NCI-H774 (cell line): ENCODE data around the gene EPB41L2.
"Not testable (repeated sequence)": the region's sequence is repeated elsewhere in the genome, so short reads cannot be mapped to it uniquely, and the experiment has no call there.

Experiments
- DNase-seq: peaks from one replicate; lab custom pipeline; 2025; lab: John Stamatoyannopoulos, UW

The EPB41L2 gene

GRCh38 chr6:131063028-131063763, at the start of gene EPB41L2:
Gene EPB41L2, minus strand, starts transcription at chr6:131063245. Its CDS starts 106,760 bp downstream, at chr6:130956485.
- DNase-seq = peak; percentile 40

DNA sequence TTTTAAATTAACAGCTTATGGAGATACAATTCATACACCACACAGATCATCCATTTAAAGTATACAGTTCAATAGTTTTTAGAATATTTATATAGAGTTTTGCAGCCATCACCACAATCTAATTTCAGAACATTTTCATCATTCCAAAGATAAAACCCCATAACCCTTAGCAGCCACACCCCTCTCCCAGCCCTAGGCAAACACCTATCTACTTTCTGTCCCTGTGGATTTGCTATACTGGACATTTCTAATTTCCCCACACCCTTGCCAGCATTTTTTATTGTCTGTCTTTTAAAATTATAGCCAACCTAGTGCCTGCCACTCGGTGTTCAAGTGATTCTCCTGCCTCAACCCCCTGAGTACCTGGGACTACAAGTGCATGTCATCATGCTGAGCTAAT, 49.2 kb upstream of the EPB41L2 start:
- DNase-seq = no peak

DNA sequence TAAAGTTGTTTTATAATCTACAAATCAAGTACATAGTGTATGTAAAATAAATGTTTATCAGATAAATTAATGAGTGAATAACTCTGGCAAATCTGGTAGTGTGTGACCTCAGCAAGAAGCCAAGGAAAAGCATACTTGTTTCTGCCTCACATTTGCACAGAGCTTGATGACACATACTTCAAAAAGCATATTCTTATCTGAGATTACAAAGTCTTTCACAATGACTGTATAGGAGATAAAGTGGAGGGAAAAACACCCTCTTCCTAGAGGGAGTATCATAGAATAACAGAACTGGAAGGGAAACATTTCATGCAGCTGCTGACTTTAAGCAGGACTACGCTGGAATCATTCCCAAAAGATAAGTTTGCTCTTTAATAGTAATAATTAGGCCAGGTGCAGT, 44.1 kb upstream of the EPB41L2 start:
- DNase-seq = no peak

- DNase-seq = no peak
Measured at GRCh38 chr6:131103901-131104300, 40.9 kb upstream of the EPB41L2 start.

GRCh38 chr6:131103296-131103695, 40.3 kb upstream of the EPB41L2 start:
- DNase-seq = no peak

DNA sequence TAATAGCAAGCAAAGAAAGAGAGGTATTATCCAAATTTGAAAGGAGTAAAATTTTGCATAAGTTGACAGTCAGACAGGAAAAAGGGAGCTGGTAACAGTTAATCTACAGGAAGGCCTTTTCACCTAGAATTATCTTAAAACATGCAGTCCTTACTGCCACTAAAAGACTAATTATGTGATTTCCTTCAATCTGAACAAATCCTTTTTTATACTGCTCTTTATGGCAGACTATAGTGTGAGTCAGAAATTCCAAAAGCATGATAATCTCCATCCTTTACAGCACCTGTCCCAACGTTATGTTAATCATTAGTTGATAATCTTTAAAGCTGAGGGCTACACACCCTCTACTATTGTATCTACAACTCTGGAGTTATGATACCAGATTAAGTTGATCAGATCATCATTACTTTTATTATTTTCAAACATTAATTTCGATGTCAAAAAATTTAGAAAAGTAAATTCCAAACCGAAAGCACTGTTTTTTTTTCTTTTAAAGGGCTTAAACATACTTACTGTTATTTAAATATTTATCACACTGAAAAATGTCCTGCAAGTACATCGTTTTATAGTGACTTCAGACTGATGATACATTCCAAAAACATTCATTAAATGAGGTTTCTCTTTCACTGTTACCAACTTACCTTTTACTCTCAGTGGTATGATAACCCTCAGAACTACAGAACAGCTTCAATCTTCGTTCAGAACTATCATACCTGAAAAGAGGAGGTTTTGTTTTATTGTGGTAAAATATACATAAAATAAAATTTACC, 39.1 kb upstream of the EPB41L2 start:
- DNase-seq = no peak

- DNase-seq = no peak
Measured at GRCh38 chr6:131096786-131097185, 33.7 kb upstream of the EPB41L2 start.

GRCh38 chr6:131093334-131093733, 30.3 kb upstream of the EPB41L2 start:
- no peak for DNase-seq

DNA sequence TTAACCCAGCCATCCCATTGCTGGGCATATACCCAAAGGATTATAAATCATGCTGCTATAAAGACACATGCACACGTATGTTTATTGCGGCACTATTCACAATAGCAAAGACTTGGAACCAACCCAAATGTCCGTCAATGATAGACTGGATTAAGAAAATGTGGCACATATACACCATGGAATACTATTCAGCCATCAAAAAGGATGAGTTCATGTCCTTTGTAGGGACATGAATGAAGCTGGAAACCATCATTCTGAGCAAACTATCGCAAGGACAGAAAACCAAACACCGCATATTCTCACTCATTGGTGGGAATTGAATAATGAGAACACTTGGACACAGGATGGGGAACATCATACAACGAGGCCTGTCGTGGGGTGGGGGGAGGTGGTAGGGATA, 28.9 kb upstream of the EPB41L2 start:
- DNase-seq = not testable (repeated sequence)

DNA sequence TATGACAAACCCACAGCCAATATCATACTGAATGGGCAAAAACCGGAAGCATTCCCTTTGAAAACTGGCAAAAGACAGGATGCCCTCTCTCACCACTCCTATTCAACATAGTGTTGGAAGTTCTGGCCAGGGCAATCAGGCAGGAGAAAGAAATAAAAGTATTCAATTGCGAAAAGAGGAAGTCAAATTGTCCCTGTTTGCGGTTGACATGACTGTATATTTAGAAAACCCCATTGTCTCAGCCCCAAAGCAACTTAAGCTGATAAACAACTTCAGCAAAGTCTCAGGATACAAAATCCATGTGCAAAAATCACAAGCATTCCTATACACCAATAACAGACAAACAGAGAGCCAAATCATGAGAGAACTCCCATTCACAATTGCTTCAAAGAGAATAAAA, 27.3 kb upstream of the EPB41L2 start:
- DNase-seq = not testable (repeated sequence)

GRCh38 chr6:131084982-131085381, 21.9 kb upstream of the EPB41L2 start:
- no peak for DNase-seq

DNA sequence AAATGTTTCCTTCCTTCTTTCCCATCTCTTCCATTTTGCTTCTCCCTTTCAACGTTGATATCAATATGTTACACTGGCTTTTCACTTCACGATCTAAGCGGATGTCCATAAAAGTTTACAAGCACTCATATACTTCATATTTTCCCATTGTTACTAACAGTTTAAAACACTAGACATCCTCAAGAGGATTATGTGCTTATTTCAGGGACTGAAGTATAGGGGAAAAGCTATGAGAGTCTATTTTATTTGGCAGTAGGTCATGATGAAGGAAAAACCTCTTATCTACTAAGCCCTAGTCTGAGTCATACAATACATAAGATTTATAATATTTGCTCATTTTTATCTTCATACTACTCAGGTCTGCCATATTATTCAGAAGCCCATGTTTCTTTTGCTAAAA, 20.6 kb upstream of the EPB41L2 start:
- DNase-seq = no peak

DNA sequence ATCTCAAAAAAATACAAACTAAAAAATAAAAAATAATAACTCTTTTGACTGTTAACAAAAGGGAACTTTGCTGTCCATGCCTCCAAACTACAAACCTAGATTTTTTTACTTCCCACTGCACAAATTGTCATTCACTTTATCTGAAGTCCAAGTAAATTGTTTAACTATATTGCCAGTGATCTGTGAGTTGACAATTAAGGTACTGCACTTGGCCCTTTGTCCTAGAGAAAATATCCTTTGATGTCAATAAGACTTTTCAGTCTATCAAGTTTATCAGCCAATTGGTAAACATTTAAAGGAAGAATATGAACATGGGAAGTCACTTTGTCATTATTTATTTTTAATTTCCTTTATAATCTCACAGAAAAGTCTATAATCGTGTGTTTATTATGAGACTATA, 19.3 kb upstream of the EPB41L2 start:
- no peak for DNase-seq

GRCh38 chr6:131080084-131080483, 17.0 kb upstream of the EPB41L2 start:
- DNase-seq = no peak

- DNase-seq = no peak
Measured at GRCh38 chr6:131073577-131073976, 10.5 kb upstream of the EPB41L2 start.

- DNase-seq = no peak
Measured at GRCh38 chr6:131070061-131070460, 7.0 kb upstream of the EPB41L2 start.

DNA sequence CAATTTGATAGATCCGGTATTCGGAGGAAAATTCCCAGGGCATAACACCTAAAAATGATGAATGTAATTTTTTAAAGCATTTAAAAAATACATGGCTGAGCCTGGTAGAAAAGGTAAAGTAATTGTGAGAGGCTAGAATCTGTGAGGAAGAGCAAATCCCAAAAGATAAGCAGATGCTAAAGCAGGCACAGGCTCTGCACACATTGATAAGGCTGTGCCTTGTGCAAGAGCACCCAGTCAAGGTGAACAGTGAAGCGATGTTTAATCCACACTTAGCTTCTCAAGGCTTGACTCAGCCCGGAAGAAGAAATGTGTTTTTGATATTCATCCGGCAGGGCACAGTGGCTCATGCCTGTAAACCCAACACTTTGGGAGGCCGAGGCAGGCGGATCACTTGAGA, 5.1 kb upstream of the EPB41L2 start:
- DNase-seq = no peak

DNA sequence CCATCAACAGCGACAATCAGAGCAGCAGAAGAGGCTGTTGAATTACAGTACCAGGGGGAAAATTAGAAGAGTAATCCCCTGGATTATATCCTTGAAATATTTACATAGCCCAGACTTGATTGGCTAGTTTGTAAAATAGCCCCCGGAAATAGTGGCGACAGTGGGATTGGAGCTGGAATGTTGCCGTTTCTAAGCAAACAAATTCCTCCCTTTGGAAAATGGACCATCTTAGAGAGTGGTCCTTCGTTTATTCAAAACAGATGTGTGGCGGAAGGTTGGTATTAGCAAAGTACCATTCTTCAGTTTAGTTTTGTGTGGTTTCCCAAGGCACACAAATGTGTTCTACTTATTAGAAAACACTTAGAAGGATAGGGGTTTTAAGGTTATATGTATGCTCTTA, 4.5 kb upstream of the EPB41L2 start:
- DNase-seq = no peak

DNA sequence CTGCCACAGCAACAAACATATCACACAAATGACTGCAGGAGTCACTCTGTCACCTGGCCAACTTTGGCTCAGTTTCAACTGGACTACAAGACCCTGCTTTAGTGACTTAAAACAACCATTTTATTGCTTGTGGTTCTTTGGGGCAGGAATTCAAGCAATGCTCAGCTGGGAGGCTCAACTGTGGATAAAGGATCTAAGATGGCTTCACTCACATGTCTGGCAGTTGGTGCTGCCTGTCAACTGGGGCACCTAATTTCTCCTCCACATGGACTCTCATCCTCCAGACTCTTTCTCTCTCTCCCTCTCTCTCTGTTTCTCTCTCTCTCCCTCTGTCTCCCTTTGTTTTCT, 2.8 kb upstream of the EPB41L2 start:
- DNase-seq = no peak

DNA sequence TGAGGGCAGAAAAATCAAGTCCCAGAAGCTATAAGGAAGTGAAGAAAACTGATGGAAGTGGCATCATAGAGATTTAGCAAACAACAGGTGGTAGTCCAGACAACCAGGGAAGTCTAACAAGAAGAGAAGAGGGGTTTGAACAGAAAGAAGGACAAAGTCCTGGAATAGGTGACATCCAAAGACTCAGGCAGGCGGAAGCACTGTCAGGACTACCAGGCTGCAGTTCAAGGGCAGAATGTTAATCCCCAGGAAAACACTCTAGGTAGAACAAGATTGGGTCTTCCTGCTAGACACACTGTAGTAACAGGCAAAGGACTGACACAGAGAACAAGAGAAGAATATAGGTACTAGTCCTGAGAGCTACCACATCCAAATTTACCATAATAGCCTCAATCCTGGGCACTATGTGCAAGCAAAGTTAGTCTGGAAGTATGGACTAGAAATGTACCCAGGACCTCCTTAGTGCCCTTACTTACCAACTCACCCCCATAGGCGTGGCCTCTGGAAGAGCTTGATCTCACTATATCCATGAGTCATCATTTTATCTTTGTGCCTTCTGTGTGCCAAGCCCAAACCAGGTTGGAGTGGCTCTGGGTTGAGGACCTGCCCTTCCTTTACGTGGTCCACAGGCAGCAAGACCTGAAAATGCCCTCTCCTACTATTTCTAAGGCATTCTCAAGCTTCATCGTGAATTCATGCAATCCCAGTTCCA, 2.2 kb upstream of the EPB41L2 start:
- no peak for DNase-seq

GRCh38 chr6:131063764-131064272, 773 bp upstream of the EPB41L2 start:
- no peak for DNase-seq

DNA sequence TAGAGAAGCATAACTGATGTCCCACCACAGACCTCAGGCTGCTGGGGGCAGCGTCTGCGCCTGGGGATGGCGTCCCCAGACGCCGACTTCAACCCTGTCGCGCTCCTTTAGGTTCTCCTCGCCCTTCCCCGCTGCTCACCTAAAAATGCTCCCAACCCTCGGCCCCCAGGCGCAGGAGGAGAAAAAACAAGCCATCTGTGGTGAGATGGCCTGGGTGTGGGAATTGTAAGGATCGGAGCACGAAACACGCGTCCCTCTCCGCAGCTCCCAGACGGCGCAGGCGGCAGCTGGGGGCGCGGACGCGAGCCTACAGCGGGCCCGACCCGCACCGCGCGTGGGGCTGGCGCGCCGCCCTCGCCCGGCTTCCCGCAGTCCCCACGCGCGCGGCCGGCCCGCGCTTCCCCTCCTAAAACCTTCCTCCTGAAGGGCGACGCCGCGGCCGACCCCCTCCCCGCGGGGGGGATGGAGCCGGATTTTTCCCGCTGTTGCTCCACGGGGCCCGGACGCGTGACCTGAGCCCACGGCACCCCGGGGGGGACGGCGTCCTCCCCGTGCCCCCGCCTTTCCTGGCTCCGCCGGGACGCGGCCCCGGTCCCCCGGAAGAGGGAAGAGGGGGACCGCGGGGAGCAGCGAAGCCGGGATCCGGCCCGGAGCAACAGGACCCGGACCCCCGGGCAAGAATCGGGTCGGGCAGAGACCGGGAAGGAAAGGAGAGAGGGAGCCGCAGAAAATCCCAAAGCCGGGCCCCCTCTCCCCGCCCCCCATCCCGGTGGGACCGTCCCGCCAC, 611 bp downstream of the EPB41L2 start:
- DNase-seq = no peak
